Germinal center (tissue), 1 donor: Measurements from ENCODE around the gene STARD6.
A peak's percentile ranks its signal among the peaks of the same experiment; 100 is the strongest.
"Not testable (repeated sequence)": the region's sequence is repeated elsewhere in the genome, so short reads cannot be mapped to it uniquely, and the experiment has no call there.

Source experiments
- DNase-seq: peaks from one replicate; pipeline ENCODE4 v3.0.0; 2012; ENCODE audit warnings: mixed read lengths, low spot score

The STARD6 gene

GRCh38 chr18:54357660-54358494 lies at the start of gene STARD6, which contains the start of gene C18orf54:
Gene STARD6 (minus strand): TSS chr18:54357858. CDS start chr18:54354573, 3,285 bp downstream.
Gene C18orf54 (plus strand): TSS chr18:54357906. CDS start chr18:54360573, 2,667 bp downstream.
- DNase-seq: peak; percentile 97

GRCh38 chr18:54405290-54405689 lies 47.6 kb upstream of the STARD6 start:
- DNase-seq: no peak

- no peak for DNase-seq
These were observed 39.1 kb upstream of the STARD6 start for GRCh38 chr18:54396760-54397159.

- DNase-seq: no peak
These were observed 36.1 kb upstream of the STARD6 start for GRCh38 chr18:54393648-54394294.

- DNase-seq: peak; percentile 49
These were observed 34.9 kb upstream of the STARD6 start for GRCh38 chr18:54392543-54393023.

- DNase-seq: no peak
These were observed 33.2 kb upstream of the STARD6 start for GRCh38 chr18:54390838-54391237.

- no peak for DNase-seq
These were observed 31.5 kb upstream of the STARD6 start for GRCh38 chr18:54389143-54389505.

GRCh38 chr18:54388203-54389142 lies 30.8 kb upstream of the STARD6 start:
- no peak for DNase-seq

GRCh38 chr18:54387631-54388030 lies 30.0 kb upstream of the STARD6 start:
- no peak for DNase-seq

- not testable (repeated sequence) for DNase-seq
These were observed 29.3 kb upstream of the STARD6 start for GRCh38 chr18:54386800-54387495.

GRCh38 chr18:54386043-54386442 lies 28.4 kb upstream of the STARD6 start:
- no peak for DNase-seq

- DNase-seq: no peak
These were observed 25.1 kb upstream of the STARD6 start for GRCh38 chr18:54382733-54383252.

- no peak for DNase-seq
These were observed 24.4 kb upstream of the STARD6 start for GRCh38 chr18:54382076-54382475.

GRCh38 chr18:54381640-54382039 lies 24.0 kb upstream of the STARD6 start:
- DNase-seq: no peak

GRCh38 chr18:54378057-54378456 lies 20.4 kb upstream of the STARD6 start:
- no peak for DNase-seq

- no peak for DNase-seq
These were observed 2.7 kb upstream of the STARD6 start for GRCh38 chr18:54360406-54360805.

- DNase-seq: no peak
These were observed 1.6 kb upstream of the STARD6 start for GRCh38 chr18:54359233-54359632.

- DNase-seq: no peak
These were observed 910 bp upstream of the STARD6 start for GRCh38 chr18:54358495-54359040.

GRCh38 chr18:54357082-54357659 lies 487 bp downstream of the STARD6 start:
- DNase-seq: no peak

- DNase-seq: no peak
These were observed 6.5 kb downstream of the STARD6 start for GRCh38 chr18:54351186-54351585.

GRCh38 chr18:54338230-54338629 lies 19.4 kb downstream of the STARD6 start:
- no peak for DNase-seq
